Measurements from ENCODE around the gene DDX49. TPM values are rescaled to one million over a fixed set of nuclear protein-coding genes. Genes with fewer than 3 reads are reported as not detected.
"Not testable (repeated sequence)": the region's sequence is repeated elsewhere in the genome, so short reads cannot be mapped to it uniquely, and the experiment has no call there.

Gene DDX49
- total RNA-seq, 4 donors from 2014 or later = 31.8 to 61.2 (median 35.5) TPM

GRCh38 chr19:18948976-18949356 lies 29.5 kb downstream of the DDX49 start:
- WGBS, 2 donors = 61 to 75% methylated on average over 5 of the region's 5 CpGs
- DNase-seq (ENCODE audit: low spot score in 2 of 2) = no peak
- Histone ChIP-seq H3K9me3 (no peaks in the 10 kb centered on the region), H3K4me1 (no peaks in the 10 kb centered on the region), H3K36me3 (peaks cover 0 to 3% (median 0%) of the 10 kb centered on the region in 3 donors), H3K4me3 (no peak overlapping the region), H3K27me3 (no peaks in the 10 kb centered on the region), H3K27ac (no peak overlapping the region)
- TF ChIP-seq POLR2A (IDR thresholded peaks at IDR 0.05) = no peak
- no peak for TF ChIP-seq CTCF (IDR thresholded peaks at IDR 0.05)
- no peak for TF ChIP-seq EP300 (IDR thresholded peaks at IDR 0.05)

- WGBS, 2 donors = 89 to 92% methylated on average over 3 of the region's 3 CpGs
- DNase-seq (ENCODE audit: low spot score in 2 of 2) = no peak
- H3K4me3 ChIP-seq = no peak overlapping the region
- peaks cover 0 to 3% (median 0%) of the 10 kb centered on the region in 3 donors for H3K36me3 ChIP-seq
- no peaks in the 10 kb centered on the region for H3K27me3 ChIP-seq
- no peaks in the 10 kb centered on the region for H3K9me3 ChIP-seq
- TF ChIP-seq CTCF (IDR thresholded peaks at IDR 0.05) = no peak
- TF ChIP-seq EP300 (IDR thresholded peaks at IDR 0.05) = no peak
- no peak for TF ChIP-seq POLR2A (IDR thresholded peaks at IDR 0.05)
- no peaks in the 10 kb centered on the region for H3K4me1 ChIP-seq
- H3K27ac ChIP-seq = no peak overlapping the region
Observed at GRCh38 chr19:18949858-18950257, 30.3 kb downstream of the DDX49 start.

DNA sequence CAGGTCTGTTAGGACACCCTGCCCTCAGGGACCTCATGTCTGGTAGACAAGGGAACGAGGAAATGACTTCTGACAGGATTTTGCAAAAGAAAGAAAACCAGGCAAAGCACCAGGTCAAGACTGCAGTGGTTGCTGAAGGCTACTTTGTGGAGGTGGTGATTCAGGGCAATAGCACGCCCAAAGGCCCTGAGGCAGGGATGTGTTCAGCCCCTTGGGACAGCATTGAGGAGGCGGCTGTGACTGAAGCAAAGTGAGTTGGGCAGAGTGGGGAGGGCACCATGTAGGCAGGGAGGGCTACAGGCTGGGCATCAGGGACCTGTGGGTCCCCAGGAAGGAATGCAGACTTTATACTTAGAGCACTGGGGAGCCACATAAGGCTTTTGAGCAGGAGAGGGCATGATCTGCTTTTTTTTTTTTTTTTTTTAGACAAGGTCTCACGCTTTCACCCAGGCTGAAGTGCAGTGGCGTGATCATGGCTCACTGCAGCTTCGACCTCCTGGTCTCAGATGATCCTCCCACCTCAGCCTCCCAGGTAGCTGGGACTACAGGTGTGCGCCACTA lies 32.3 kb downstream of the DDX49 start:
- 91% methylated on average over 7 of the region's 7 CpGs for WGBS, 2 donors
- H3K4me3 ChIP-seq = no peak overlapping the region
- H3K4me1 ChIP-seq = no peaks in the 10 kb centered on the region
- H3K36me3 ChIP-seq = no peaks in the 10 kb centered on the region
- no peak for DNase-seq (ENCODE audit: low spot score in 2 of 2)
- no peaks in the 10 kb centered on the region for H3K9me3 ChIP-seq
- no peak overlapping the region for H3K27ac ChIP-seq
- H3K27me3 ChIP-seq = no peaks in the 10 kb centered on the region
- no peak for TF ChIP-seq CTCF (IDR thresholded peaks at IDR 0.05)

GRCh38 chr19:18952364-18953003 lies 33.0 kb downstream of the DDX49 start:
- not testable (repeated sequence) for H3K27ac ChIP-seq; H3K9me3 ChIP-seq; DNase-seq (ENCODE audit: low spot score in 2 of 2); H3K36me3 ChIP-seq; H3K4me3 ChIP-seq; H3K27me3 ChIP-seq; H3K4me1 ChIP-seq
- WGBS, 2 donors = 60 to 69% methylated on average over 17 of the region's 17 CpGs

DNA sequence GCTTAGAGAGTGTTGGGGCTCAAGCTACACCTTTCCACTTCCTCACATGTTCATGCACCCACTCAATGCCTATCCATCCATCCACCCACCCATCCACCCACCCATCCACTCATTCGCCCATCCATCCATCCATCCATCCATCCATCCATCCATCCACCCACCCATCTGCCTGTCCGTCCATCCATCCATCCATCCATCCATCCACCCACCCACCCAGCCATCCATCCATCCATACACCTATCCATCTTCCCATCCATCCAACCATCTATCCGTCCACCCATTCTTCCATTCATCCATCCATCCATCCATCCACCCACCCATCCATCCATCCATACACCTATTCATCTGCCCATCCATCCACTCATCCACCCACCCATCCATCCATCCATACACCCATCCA lies 34.6 kb downstream of the DDX49 start:
- TF ChIP-seq CTCF (IDR thresholded peaks at IDR 0.05) (no peak), POLR2A (IDR thresholded peaks at IDR 0.05) (no peak), EP300 (IDR thresholded peaks at IDR 0.05) (no peak)
- DNase-seq (ENCODE audit: low spot score in 2 of 2) = no peak
- 87 to 90% methylated on average over 3 of the region's 3 CpGs for WGBS, 2 donors

More for the DNA sequence above, 34.6 kb downstream of the DDX49 start:
- Histone ChIP-seq H3K9me3 (no peaks in the 10 kb centered on the region), H3K27me3 (no peaks in the 10 kb centered on the region), H3K4me1 (no peaks in the 10 kb centered on the region), H3K4me3 (no peak overlapping the region), H3K36me3 (no peaks in the 10 kb centered on the region), H3K27ac (no peak overlapping the region)
